SK-N-SH treated with all-trans-retinoic acid at 6 μM for 48 hours (cell line): ENCODE data around the gene AREL1.

Experiments
- ATAC-seq: fragments of 200-7000 bp; cut with Tn5 transposase; 3 replicates; pipeline ENCODE4 v1.9.1; 2020; ENCODE audit warnings: mild to moderate bottlenecking, moderate library complexity
- BACH2 ChIP-seq: fragments of 250-450 bp; sonication (Bioruptor Pico); IDR thresholded peaks from 2 replicates; pipeline ENCODE4 v1.9.0; 2021; ENCODE audit warnings: mild to moderate bottlenecking, borderline replicate concordance
- CREB5 ChIP-seq: fragments of 250-450 bp; sonication (Bioruptor Pico); IDR thresholded peaks from 2 replicates; pipeline ENCODE4 v1.5.1; 2020; ENCODE audit warnings: low read depth, mild to moderate bottlenecking, moderate library complexity
- CSRNP3 ChIP-seq: fragments of 250-450 bp; sonication (Bioruptor Pico); IDR thresholded peaks from 2 replicates; pipeline ENCODE4 v1.5.1; 2021; ENCODE audit warnings: mild to moderate bottlenecking, moderate library complexity
- ISL1 ChIP-seq: fragments of 250-450 bp; sonication (Bioruptor Pico); IDR thresholded peaks from 2 replicates; pipeline ENCODE4 v2.1.2; 2022; ENCODE audit warnings: mild to moderate bottlenecking, moderate library complexity
- OSR1 ChIP-seq: fragments of 250-450 bp; sonication (Bioruptor Pico); IDR thresholded peaks from 2 replicates; pipeline ENCODE4 v1.8.0; 2022; ENCODE audit warnings: moderate library complexity, mild to moderate bottlenecking, inconsistent platforms
- PPARA ChIP-seq: fragments of 250-450 bp; sonication (Bioruptor Pico); IDR thresholded peaks from 2 replicates; pipeline ENCODE4 v1.5.0; 2020; ENCODE audit warnings: mild to moderate bottlenecking, borderline replicate concordance
- RARB ChIP-seq: fragments of 250-450 bp; sonication (Bioruptor Pico); IDR thresholded peaks from 2 replicates; pipeline ENCODE4 v1.8.0; 2021; ENCODE audit warnings: mild to moderate bottlenecking, moderate library complexity
- TOX ChIP-seq: fragments of 250-450 bp; sonication (Bioruptor Pico); IDR thresholded peaks from 2 replicates; pipeline ENCODE4 v1.8.0; 2021; ENCODE audit warnings: mild to moderate bottlenecking, moderate library complexity, borderline replicate concordance
- TSHZ2 ChIP-seq: fragments of 250-450 bp; sonication (Bioruptor Pico); IDR thresholded peaks from 2 replicates; pipeline ENCODE4 v1.5.0; 2020; ENCODE audit warnings: mild to moderate bottlenecking, moderate library complexity
- ZC3H10 ChIP-seq: fragments of 250-450 bp; sonication (Bioruptor Pico); IDR thresholded peaks from 2 replicates; pipeline ENCODE4 v1.5.1; 2021; ENCODE audit warnings: mild to moderate bottlenecking, moderate library complexity
- ZFP30 ChIP-seq: fragments of 450-650 bp; formaldehyde crosslinking; IDR thresholded peaks from 2 replicates; pipeline ENCODE4 v1.5.0; 2022; ENCODE audit warnings: mild to moderate bottlenecking, moderate library complexity
- ZNF565 ChIP-seq: fragments of 450-650 bp; formaldehyde crosslinking; conservative IDR thresholded peaks from 2 replicates; pipeline ENCODE4 v1.5.0; 2020; ENCODE audit warnings: low read depth, mild to moderate bottlenecking, moderate library complexity
- ZNF70 ChIP-seq: fragments of 450-650 bp; formaldehyde crosslinking; IDR thresholded peaks from 2 replicates; pipeline ENCODE4 v1.5.0; 2020; ENCODE audit warnings: mild to moderate bottlenecking, moderate library complexity

AREL1 gene

GRCh38 chr14:74669256-74669655, 43.6 kb downstream of the AREL1 start (continued):
- TF ChIP-seq TSHZ2 (CRISPR knock-in tag) (no peak), TOX (CRISPR knock-in tag) (no peak), ZNF70 (CRISPR knock-in tag) (no peak), CSRNP3 (CRISPR knock-in tag) (no peak)

- TF ChIP-seq OSR1 (CRISPR knock-in tag) (no peak), ISL1 (CRISPR knock-in tag) (peak; percentile 27; the same call in 1 of the 2 replicates)
- ATAC-seq = no peak
Measured at GRCh38 chr14:74667758-74668157, 45.1 kb downstream of the AREL1 start.

GRCh38 chr14:74664717-74665116, 48.2 kb downstream of the AREL1 start:
- ATAC-seq = no peak
- TF ChIP-seq TOX (CRISPR knock-in tag) = no peak
- no peak for TF ChIP-seq TSHZ2 (CRISPR knock-in tag)
- no peak for TF ChIP-seq ZNF565 (CRISPR knock-in tag)
- TF ChIP-seq PPARA (CRISPR knock-in tag) = no peak
- TF ChIP-seq ZC3H10 (CRISPR knock-in tag) = no peak
- TF ChIP-seq BACH2 (CRISPR knock-in tag) = no peak
- no peak for TF ChIP-seq ISL1 (CRISPR knock-in tag)
- TF ChIP-seq ZFP30 (CRISPR knock-in tag) = no peak
- no peak for TF ChIP-seq CREB5
- TF ChIP-seq CSRNP3 (CRISPR knock-in tag) = no peak
- no peak for TF ChIP-seq RARB (CRISPR knock-in tag)
- TF ChIP-seq ZNF70 (CRISPR knock-in tag) = no peak
- TF ChIP-seq, all 23 proteins: peak for 0

- TF ChIP-seq CSRNP3 (CRISPR knock-in tag) = no peak
- TF ChIP-seq TSHZ2 (CRISPR knock-in tag) = no peak
Measured at GRCh38 chr14:74663884-74664283, 49.0 kb downstream of the AREL1 start.

More at GRCh38 chr14:74663884-74664283, 49.0 kb downstream of the AREL1 start:
- ATAC-seq = no peak
